Ascending aorta (tissue), 2 donors: ENCODE data around the gene GDF9. TPM values are rescaled to one million over a fixed set of nuclear protein-coding genes. Genes with fewer than 3 reads are reported as not detected.

Experiments used
- DNase-seq, 2 donors: peaks; one replicate each; pipeline ENCODE4 v3.0.0-alpha.2; 2019; ENCODE audit warnings: low spot score in 2 of 2
- H3K27ac ChIP-seq, 2 donors: fragments of 200-600 bp; sonication (generic); one replicate each; pipeline ENCODE4 v1.5.1; 2016 to 2017; ENCODE audit warnings: mild to moderate bottlenecking in 1 of 2
- H3K27me3 ChIP-seq: fragments of 200-600 bp; sonication (generic); one replicate; pipeline ENCODE4 v1.5.1; 2017
- H3K36me3 ChIP-seq, 2 donors: fragments of 200-600 bp; sonication (generic); one replicate each; pipeline ENCODE4 v1.5.1; 2016
- H3K4me1 ChIP-seq, 2 donors: fragments of 200-600 bp; sonication (generic); one replicate each; pipeline ENCODE4 v1.5.1; 2016 to 2017; ENCODE audit warnings: mild to moderate bottlenecking in 1 of 2
- H3K4me3 ChIP-seq, 2 donors: fragments of 200-600 bp; sonication (generic); one replicate each; pipeline ENCODE4 v1.5.1; 2016 to 2017; ENCODE audit warnings: mild to moderate bottlenecking in 1 of 2
- H3K9me3 ChIP-seq, 2 donors: fragments of 200-600 bp; sonication (generic); one replicate each; pipeline ENCODE4 v1.5.1; 2016
- CTCF ChIP-seq, 3 experiments: fragments of 200-600 bp in 2 of 3; fragments of 450-650 bp in 1 of 3; sonication (generic) in 2 of 3; IDR thresholded peaks; one replicate each; pipeline ENCODE4 v1.5.1; 2016 to 2019; ENCODE audit warnings: antibody characterized with exemption in 3 of 3, mild to moderate bottlenecking in 1 of 3, moderate library complexity in 1 of 3
- intact Hi-C: fragments of 100-400 bp; cut with DNase I; formaldehyde crosslinking; loops from one replicate; pipeline ENCODE4 v1.15.1; 2023
- total RNA-seq: library from RNA; depleted of rRNA; stranded (reverse); fragments of >200 nt; gene quantifications from one replicate; pipeline ENCODE4 v1.1.0, GENCODE V29; 2016

Gene GDF9
- total RNA-seq, 1 donor from 2014 or later = not detected

- intact Hi-C loops = no loop called here
- no peak for TF ChIP-seq CTCF (IDR thresholded peaks at IDR 0.05)
- H3K27ac ChIP-seq = peak overlapping the region in 1 of 2 donors; percentile 14
- peaks cover 0 to 5% of the 10 kb centered on the region in 2 donors for H3K4me1 ChIP-seq
- no peak overlapping the region for H3K4me3 ChIP-seq
- DNase-seq = no peak
- peaks cover 36 to 56% of the 10 kb centered on the region in 2 donors for H3K36me3 ChIP-seq
- H3K9me3 ChIP-seq = no peaks in the 10 kb centered on the region
- no peaks in the 10 kb centered on the region for H3K27me3 ChIP-seq
Measured at GRCh38 chr5:132877938-132878337, 11.7 kb upstream of the GDF9 start.

GRCh38 chr5:132877466-132877865, 11.2 kb upstream of the GDF9 start:
- TF ChIP-seq CTCF (IDR thresholded peaks at IDR 0.05) = no peak
- no peak for DNase-seq
- no peak overlapping the region for H3K4me3 ChIP-seq
- peaks cover 32 to 52% of the 10 kb centered on the region in 2 donors for H3K36me3 ChIP-seq
- peak overlapping the region in 1 of 2 donors; percentile 14 for H3K27ac ChIP-seq
- intact Hi-C loops = no loop called here
- no peaks in the 10 kb centered on the region for H3K9me3 ChIP-seq
- H3K4me1 ChIP-seq = peaks cover 0 to 8% of the 10 kb centered on the region in 2 donors
- no peaks in the 10 kb centered on the region for H3K27me3 ChIP-seq

- H3K36me3 ChIP-seq = peaks cover 19 to 45% of the 10 kb centered on the region in 2 donors
- H3K27me3 ChIP-seq = no peaks in the 10 kb centered on the region
- TF ChIP-seq CTCF (IDR thresholded peaks at IDR 0.05) = no peak
- intact Hi-C loops = no loop called here
- H3K27ac ChIP-seq = no peak overlapping the region
- no peaks in the 10 kb centered on the region for H3K9me3 ChIP-seq
- peaks cover 0 to 8% of the 10 kb centered on the region in 2 donors for H3K4me1 ChIP-seq
- no peak overlapping the region for H3K4me3 ChIP-seq
- no peak for DNase-seq
Measured at GRCh38 chr5:132876020-132876759, 9.9 kb upstream of the GDF9 start.

- Histone ChIP-seq H3K4me1 (peaks cover 0 to 8% of the 10 kb centered on the region in 2 donors), H3K36me3 (peaks cover 3 to 40% of the 10 kb centered on the region in 2 donors), H3K9me3 (no peaks in the 10 kb centered on the region), H3K27ac (peak overlapping the region; percentile 36 to 40), H3K4me3 (no peak overlapping the region), H3K27me3 (no peaks in the 10 kb centered on the region)
- no peak for DNase-seq
- TF ChIP-seq CTCF (IDR thresholded peaks at IDR 0.05) = no peak
- intact Hi-C loops = no loop called here
Measured at GRCh38 chr5:132873930-132874271, 7.6 kb upstream of the GDF9 start.

GRCh38 chr5:132873119-132873929, 7.1 kb upstream of the GDF9 start, which contains the start of gene LEAP2:
TSS of gene LEAP2 (plus strand) at chr5:132873668. CDS start at chr5:132873695, 27 bp downstream.
- intact Hi-C loops = no loop called here
- H3K27ac ChIP-seq = peak within 1 kb of the TSS; percentile 36 to 40
- H3K27me3 ChIP-seq = no peaks in the 10 kb centered on the region
- DNase-seq = no peak
- no peak within 1 kb of the TSS for H3K4me3 ChIP-seq
- peaks cover 3 to 40% of the 10 kb centered on the region in 2 donors for H3K36me3 ChIP-seq
- no peaks in the 10 kb centered on the region for H3K9me3 ChIP-seq
- peaks cover 0 to 8% of the 10 kb centered on the region in 2 donors for H3K4me1 ChIP-seq
- TF ChIP-seq CTCF (IDR thresholded peaks at IDR 0.05) = no peak
